Small intestine (tissue), 7 donors: ENCODE measurements around the gene IL4R. TPM values are rescaled to one million over a fixed set of nuclear protein-coding genes. Genes with fewer than 3 reads are reported as not detected.
"Not testable (repeated sequence)": the region's sequence is repeated elsewhere in the genome, so short reads cannot be mapped to it uniquely, and the experiment has no call there.

Experiments used
- DNase-seq, 2 donors: peaks; one replicate each; pipeline versions ENCODE4 v3.0.0 to v3.0.0-alpha.2; 2013
- FAIRE-seq: peaks from 2 replicates; lab custom pipeline; 2012; peaks lifted over from hg19 to GRCh38; lab: Jason Lieb, UNC
- H3K27ac ChIP-seq, 3 donors: one replicate each; pipeline ENCODE4 v1.5.1; 2013; ENCODE audit warnings: low read length in 2 of 3, mild to moderate bottlenecking in 2 of 3, control low read depth in 1 of 3, inconsistent platforms in 1 of 3, low read depth in 1 of 3, moderate library complexity in 1 of 3
- H3K27me3 ChIP-seq, 3 donors: one replicate each; pipeline ENCODE4 v1.6.1; 2013; ENCODE audit warnings: low read length in 3 of 3, inconsistent platforms in 1 of 3; ENCODE audit not compliant: control insufficient read depth in 3 of 3, insufficient read depth in 3 of 3
- H3K36me3 ChIP-seq, 3 donors: one replicate each; pipeline ENCODE4 v1.6.1; 2013; ENCODE audit warnings: low read length in 3 of 3, inconsistent platforms in 1 of 3, low read depth in 1 of 3, mild to moderate bottlenecking in 1 of 3, moderate library complexity in 1 of 3; ENCODE audit not compliant: control insufficient read depth in 3 of 3, insufficient read depth in 2 of 3
- H3K4me1 ChIP-seq, 3 donors: one replicate each; pipeline ENCODE4 v1.6.1; 2013; ENCODE audit warnings: low read length in 2 of 3, inconsistent platforms in 1 of 3, low read depth in 1 of 3, mild to moderate bottlenecking in 1 of 3, moderate library complexity in 1 of 3; ENCODE audit not compliant: control insufficient read depth in 3 of 3, insufficient read depth in 2 of 3
- H3K4me3 ChIP-seq, 3 donors: one replicate each; pipeline ENCODE4 v1.5.1; 2013; ENCODE audit warnings: low read length in 3 of 3, control low read depth in 1 of 3, inconsistent platforms in 1 of 3, low read depth in 1 of 3, mild to moderate bottlenecking in 1 of 3, moderate library complexity in 1 of 3
- H3K9me3 ChIP-seq, 2 donors: one replicate each; pipeline ENCODE4 v1.6.1; 2013; ENCODE audit warnings: low read depth in 1 of 2, low read length in 1 of 2; ENCODE audit not compliant: control insufficient read depth in 2 of 2, insufficient read depth in 1 of 2
- WGBS, 3 donors: extraction: QIAGEN DNeasy Blood & Tissue Kit; methylation state at CpG; one replicate each; pipeline ENCODE4 v1.1.7; 2013; 5-methylcytosine and 5-hydroxymethylcytosine counted together
- polyA plus RNA-seq, 4 donors: library from polyadenylated mRNA; stranded (reverse) in 3 of 4; unstranded in 1 of 4; fragments of 200-250 nt in 3 of 4; fragments of 120-200 nt in 1 of 4; gene quantifications; one replicate each; pipeline versions ENCODE4 v1.2.1 to v1.2.3, GENCODE V29; 2013
- donor health status: healthy with polysubstance abuse.
- donor health status: control.
- donor health status: control.
- donor health status: Bipolar disorder and iron deficiency.
- donor health status: healthy.

IL4R gene
- polyA plus RNA-seq, 4 donors: 28.1 to 32.7 (median 30.4) TPM

- Histone ChIP-seq H3K9me3 (no peaks in the 10 kb centered on the region), H3K4me3 (no peak overlapping the region), H3K27me3 (no peaks in the 10 kb centered on the region), H3K4me1 (peaks cover 7 to 41% (median 22%) of the 10 kb centered on the region in 3 donors), H3K36me3 (peaks cover 0 to 19% (median 0%) of the 10 kb centered on the region in 3 donors), H3K27ac (peak overlapping the region; percentile 42 to 91 (median 75))
- peak; percentile 60 to 78 for DNase-seq
- WGBS, 3 donors: 22 to 48% (median 39%) methylated on average over 19 of the region's 19 CpGs
- FAIRE-seq: no peak
Measured at GRCh38 chr16:27326738-27327585, 13.2 kb downstream of the IL4R start.

GRCh38 chr16:27327586-27327915 lies 13.8 kb downstream of the IL4R start:
- Histone ChIP-seq H3K4me3 (no peak overlapping the region), H3K4me1 (peaks cover 6 to 41% (median 22%) of the 10 kb centered on the region in 3 donors), H3K27ac (peak overlapping the region in 2 of 3 donors; percentile 75 to 91), H3K9me3 (no peaks in the 10 kb centered on the region), H3K36me3 (peaks cover 0 to 19% (median 0%) of the 10 kb centered on the region in 3 donors), H3K27me3 (no peaks in the 10 kb centered on the region)
- DNase-seq (no peak), FAIRE-seq (no peak)
- WGBS, 3 donors: 57 to 66% (median 61%) methylated on average over 3 of the region's 3 CpGs

- H3K27ac ChIP-seq: peak overlapping the region in 1 of 3 donors; percentile 88
- DNase-seq (no peak), FAIRE-seq (no peak)
- H3K4me1 ChIP-seq: peaks cover 6 to 29% (median 18%) of the 10 kb centered on the region in 3 donors
- H3K27me3 ChIP-seq: no peaks in the 10 kb centered on the region
- H3K9me3 ChIP-seq: no peaks in the 10 kb centered on the region
- 88 to 98% (median 93%) methylated on average over 5 of the region's 5 CpGs for whole genome bisulfite sequencing, 3 donors
- no peak overlapping the region for H3K4me3 ChIP-seq
- peaks cover 0 to 20% (median under 1%) of the 10 kb centered on the region in 3 donors for H3K36me3 ChIP-seq
Measured at GRCh38 chr16:27328937-27329336, 15.2 kb downstream of the IL4R start.

- not testable (repeated sequence) for H3K4me3 ChIP-seq, FAIRE-seq, DNase-seq, H3K27me3 ChIP-seq, H3K9me3 ChIP-seq
- WGBS, 3 donors: 60 to 78% (median 71%) methylated on average over 8 of the region's 8 CpGs
- Histone ChIP-seq H3K27ac (peak overlapping the region in 2 of 3 donors; percentile 28 to 88), H3K36me3 (peaks cover 4 to 18% (median 4%) of the 10 kb centered on the region in 3 donors), H3K4me1 (peaks cover 6 to 23% (median 18%) of the 10 kb centered on the region in 3 donors)
Measured at GRCh38 chr16:27329376-27330079, 15.8 kb downstream of the IL4R start.

GRCh38 chr16:27330542-27330941 lies 16.8 kb downstream of the IL4R start:
- DNase-seq (peak in 1 of 2 donors; percentile 25), FAIRE-seq (no peak)
- peak overlapping the region in 2 of 3 donors; percentile 58 to 90 for H3K27ac ChIP-seq
- H3K9me3 ChIP-seq: no peaks in the 10 kb centered on the region
- no peaks in the 10 kb centered on the region for H3K27me3 ChIP-seq
- H3K36me3 ChIP-seq: peaks cover 4 to 19% (median 5%) of the 10 kb centered on the region in 3 donors
- peaks cover 4 to 15% (median 14%) of the 10 kb centered on the region in 3 donors for H3K4me1 ChIP-seq
- no peak overlapping the region for H3K4me3 ChIP-seq
- 62 to 87% (median 78%) methylated on average over 5 of the region's 5 CpGs for WGBS, 3 donors

GRCh38 chr16:27332105-27332504 lies 18.3 kb downstream of the IL4R start:
- DNase-seq: no peak
- peak overlapping the region in 1 of 3 donors; percentile 26 for H3K27ac ChIP-seq
- H3K4me1 ChIP-seq: peaks cover 2 to 4% (median 4%) of the 10 kb centered on the region in 3 donors
- no peak overlapping the region for H3K4me3 ChIP-seq
- WGBS, 3 donors: 76 to 86% (median 86%) methylated on average over 5 to 6 of the region's 6 CpGs
- FAIRE-seq: no peak
- H3K9me3 ChIP-seq: no peaks in the 10 kb centered on the region
- H3K27me3 ChIP-seq: no peaks in the 10 kb centered on the region
- peaks cover 4 to 19% (median 5%) of the 10 kb centered on the region in 3 donors for H3K36me3 ChIP-seq

- H3K36me3 ChIP-seq: peaks cover 4 to 21% (median 5%) of the 10 kb centered on the region in 3 donors
- peaks cover 0 to 3% (median 0%) of the 10 kb centered on the region in 3 donors for H3K4me1 ChIP-seq
- 83 to 89% (median 85%) methylated on average over 6 of the region's 6 CpGs for WGBS, 3 donors
- FAIRE-seq (no peak), DNase-seq (no peak)
- no peaks in the 10 kb centered on the region for H3K27me3 ChIP-seq
- H3K4me3 ChIP-seq: no peak overlapping the region
- no peak overlapping the region for H3K27ac ChIP-seq
- H3K9me3 ChIP-seq: peaks cover 0 to under 1% of the 10 kb centered on the region in 2 donors
Measured at GRCh38 chr16:27333104-27333503, 19.3 kb downstream of the IL4R start.

GRCh38 chr16:27333549-27333948 lies 19.8 kb downstream of the IL4R start:
- peak overlapping the region in 1 of 3 donors; percentile 3 for H3K27ac ChIP-seq

More at GRCh38 chr16:27333549-27333948, 19.8 kb downstream of the IL4R start:
- FAIRE-seq (no peak), DNase-seq (no peak)
- no peak overlapping the region for H3K4me3 ChIP-seq
- peaks cover 0 to 5% of the 10 kb centered on the region in 2 donors for H3K9me3 ChIP-seq
- H3K27me3 ChIP-seq: no peaks in the 10 kb centered on the region
- peaks cover 0 to 3% (median 0%) of the 10 kb centered on the region in 3 donors for H3K4me1 ChIP-seq
- peaks cover 4 to 26% (median 5%) of the 10 kb centered on the region in 3 donors for H3K36me3 ChIP-seq
- 91 to 99% (median 95%) methylated on average over 3 of the region's 3 CpGs for WGBS, 3 donors
